Activated CD4-positive, alpha-beta T cell treated with anti-CD3 and anti-CD28 coated beads, Interleukin-2, amount 50 U/mL, for 24 hours (primary cell): ENCODE data around the gene PTPRE.

ENCODE experiments used
- DNase-seq, 2 donors: peaks; one replicate each; pipeline ENCODE4 v3.0.0-alpha.2; 2020; ENCODE audit warnings: low read depth in 1 of 2, low spot score in 1 of 2

PTPRE gene

GRCh38 chr10:127906548-127907377 lies at the start of gene PTPRE:
TSS of gene PTPRE (plus strand) at chr10:127907103. CDS start at chr10:128040882, 133,779 bp downstream.
- DNase-seq = peak; percentile 48 to 73

- no peak for DNase-seq
Measured at GRCh38 chr10:127860592-127860991, 46.3 kb upstream of the PTPRE start.

- no peak for DNase-seq
Measured at GRCh38 chr10:127863231-127863825, 43.6 kb upstream of the PTPRE start.

- no peak for DNase-seq
Measured at GRCh38 chr10:127866276-127867013, 40.5 kb upstream of the PTPRE start.

DNA sequence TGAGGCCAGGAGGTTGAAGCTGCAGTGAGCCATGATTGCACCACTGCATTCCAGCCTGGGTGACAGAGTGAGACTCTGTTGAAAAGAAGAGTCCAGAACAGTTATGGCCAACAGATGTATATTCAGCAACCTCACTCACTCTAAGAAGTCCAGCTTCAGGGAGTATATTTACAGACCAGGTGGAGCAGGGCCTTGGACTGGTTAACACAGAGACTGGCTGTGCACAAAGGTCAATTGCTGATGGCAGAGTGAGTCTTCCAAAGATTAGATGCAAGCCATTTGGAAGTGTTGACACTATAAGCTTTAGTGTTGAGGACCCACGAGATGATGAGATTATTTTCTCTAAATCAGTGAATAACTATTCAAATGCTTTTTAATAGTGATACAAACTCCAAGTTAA lies 39.1 kb upstream of the PTPRE start:
- no peak for DNase-seq

- no peak for DNase-seq
Measured at GRCh38 chr10:127869329-127869728, 37.6 kb upstream of the PTPRE start.

DNA sequence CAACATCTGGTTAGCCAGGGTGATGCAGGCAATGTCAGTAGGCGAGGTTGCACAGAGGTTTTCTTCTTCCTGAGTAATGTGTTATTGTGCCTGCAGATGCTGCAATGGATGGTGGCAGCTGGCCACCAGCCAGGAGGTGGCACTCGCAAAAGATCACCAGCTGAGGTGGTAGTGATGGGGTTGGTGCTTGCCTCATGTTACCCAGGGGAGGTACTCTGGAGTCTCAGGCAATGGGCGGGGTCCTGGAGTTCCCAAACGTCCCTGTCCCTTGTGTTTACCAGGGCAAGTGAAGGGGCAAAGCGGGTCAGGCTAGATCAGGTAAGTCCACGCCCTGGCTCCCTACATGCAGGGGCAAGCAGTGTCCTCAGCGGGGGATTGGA lies 35.3 kb upstream of the PTPRE start:
- DNase-seq = no peak

GRCh38 chr10:127872011-127872761 lies 34.7 kb upstream of the PTPRE start:
- no peak for DNase-seq

GRCh38 chr10:127872871-127873600 lies 33.9 kb upstream of the PTPRE start:
- no peak for DNase-seq

GRCh38 chr10:127873901-127874470 lies 32.9 kb upstream of the PTPRE start:
- no peak for DNase-seq

DNA sequence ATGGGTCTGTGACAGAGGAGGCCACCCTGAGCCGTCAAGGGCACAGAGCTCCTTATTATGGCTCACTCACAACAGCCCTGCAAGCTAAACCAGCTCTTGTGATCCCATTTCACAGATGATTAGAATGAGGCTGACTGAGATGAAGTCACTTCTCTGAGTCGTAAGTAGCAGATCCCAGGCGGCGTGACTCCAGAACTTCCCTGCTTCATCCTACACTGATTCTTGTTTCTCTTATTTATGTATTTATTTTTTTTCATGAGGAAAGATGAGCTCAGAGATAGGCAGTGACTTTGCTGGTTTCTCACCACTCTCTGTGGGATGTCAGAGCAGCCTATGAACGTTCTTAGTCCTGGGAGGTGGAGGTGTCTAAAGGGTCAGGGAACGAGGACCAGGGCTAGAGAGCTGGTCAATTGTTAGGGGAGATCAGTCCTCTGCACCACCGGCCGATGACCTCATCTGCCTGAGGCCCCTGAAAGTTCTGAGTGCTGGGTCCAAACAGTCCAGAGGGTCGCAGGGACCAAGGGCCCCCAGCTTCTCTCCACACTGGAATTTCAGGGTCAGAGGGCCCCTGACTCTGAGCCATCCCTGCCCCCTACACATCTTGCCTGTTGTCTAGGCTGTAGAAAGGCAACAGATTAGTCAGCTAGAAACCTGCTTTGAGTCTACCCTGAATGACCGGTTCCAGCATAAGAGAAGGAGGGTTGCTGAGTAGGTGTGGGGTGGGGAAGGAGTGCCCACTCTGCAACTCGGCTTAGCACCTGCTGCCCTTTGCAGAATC lies 32.0 kb upstream of the PTPRE start:
- DNase-seq = no peak

DNA sequence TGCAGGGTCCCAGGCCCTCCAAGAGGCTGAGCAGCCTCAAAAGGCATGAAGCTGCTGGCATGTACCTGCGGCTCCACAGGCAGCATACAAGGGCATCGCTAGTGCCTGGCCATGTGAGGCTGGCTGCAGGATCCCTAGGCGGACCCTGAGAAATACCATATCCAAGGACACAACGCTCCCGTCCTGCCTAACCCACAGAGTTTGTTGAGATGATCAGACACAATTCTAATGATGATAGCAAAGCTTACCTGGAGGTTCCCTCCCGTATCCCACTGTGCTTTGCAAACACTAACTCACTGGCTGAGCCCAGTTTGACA lies 31.5 kb upstream of the PTPRE start:
- no peak for DNase-seq

GRCh38 chr10:127875916-127876315 lies 31.0 kb upstream of the PTPRE start:
- DNase-seq = no peak

DNA sequence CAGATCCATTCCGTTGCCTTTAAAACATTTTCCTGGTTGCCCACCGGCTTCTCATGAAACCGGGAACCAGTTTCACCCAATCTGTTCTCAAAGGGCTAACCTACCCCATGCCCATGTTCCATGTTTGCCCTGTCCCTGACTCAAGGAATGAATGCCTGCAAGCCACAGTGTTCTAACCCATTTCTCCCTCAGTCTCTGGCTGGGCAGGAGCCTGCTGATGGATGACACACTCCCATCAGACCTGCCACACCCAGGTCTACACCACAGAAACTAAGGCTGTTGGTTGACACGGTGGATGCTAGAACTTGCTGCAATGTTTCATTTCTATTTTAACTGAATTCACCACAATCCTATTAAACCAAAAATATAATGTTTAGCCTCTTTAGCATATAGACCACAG lies 29.8 kb upstream of the PTPRE start:
- DNase-seq = no peak

DNA sequence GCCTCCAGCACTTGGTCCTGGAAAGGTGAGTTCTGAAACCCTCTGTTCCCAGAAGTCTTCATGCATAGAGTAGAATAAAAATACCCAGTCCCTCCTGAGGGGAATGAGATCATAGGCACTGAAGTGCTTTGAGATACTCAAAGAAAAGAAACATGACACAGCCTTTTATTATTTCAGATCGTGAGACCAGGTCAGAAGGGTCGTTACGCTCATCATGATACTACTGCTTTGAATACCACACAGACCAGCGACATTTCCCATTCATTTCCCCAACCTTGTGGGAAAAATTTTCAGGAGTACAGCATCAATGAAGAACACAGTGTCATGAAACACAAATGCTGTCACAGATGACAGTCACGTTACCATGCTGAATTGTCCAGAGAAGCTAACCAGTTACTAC lies 29.2 kb upstream of the PTPRE start:
- DNase-seq = no peak

DNA sequence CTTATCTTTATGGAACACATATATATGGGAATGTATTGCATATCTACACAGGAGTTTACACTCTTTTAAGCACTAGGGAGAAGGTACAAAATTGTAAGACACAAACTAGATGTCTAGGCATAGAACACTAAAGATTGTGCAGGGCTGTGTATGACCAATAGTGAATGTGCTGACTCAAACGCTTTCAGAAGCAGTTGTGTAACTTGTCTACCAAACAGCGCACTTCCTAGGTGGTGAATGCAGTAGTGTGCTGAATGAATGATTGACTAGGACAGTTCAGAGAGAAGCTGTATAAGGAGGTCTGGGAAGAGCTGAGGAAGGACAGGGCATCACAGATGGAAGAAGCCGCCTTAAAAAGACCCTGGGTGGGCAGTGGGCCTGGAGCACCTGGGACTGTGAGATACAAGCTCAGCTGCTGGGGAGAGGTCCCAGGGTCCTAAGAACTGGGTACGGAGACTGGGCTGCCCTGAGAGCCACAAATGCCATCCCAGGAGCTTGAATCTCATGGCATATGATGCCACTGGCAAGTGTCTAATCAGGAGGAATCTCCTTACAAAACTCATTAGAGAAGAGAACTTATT lies 28.3 kb upstream of the PTPRE start:
- no peak for DNase-seq

DNA sequence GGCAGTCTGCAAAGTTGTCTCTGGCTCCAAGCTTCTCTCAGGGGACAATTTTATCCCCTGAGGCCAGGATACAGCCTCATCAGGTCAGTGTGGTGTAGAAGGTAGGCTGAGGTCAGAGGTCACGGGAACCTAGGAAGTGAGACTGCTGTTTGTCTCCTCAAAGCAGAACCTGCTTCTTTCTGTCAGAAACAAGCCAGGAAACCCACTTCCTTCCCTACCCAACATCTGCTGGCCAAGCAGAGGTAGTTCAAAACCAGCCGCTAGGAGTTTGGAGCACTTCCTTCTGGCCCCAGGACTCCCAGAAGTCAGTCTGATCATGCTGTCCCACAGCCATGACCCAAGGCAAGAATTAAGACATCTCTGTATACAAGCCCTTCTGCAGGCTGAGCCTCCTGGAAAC lies 26.3 kb upstream of the PTPRE start:
- DNase-seq = no peak

DNA sequence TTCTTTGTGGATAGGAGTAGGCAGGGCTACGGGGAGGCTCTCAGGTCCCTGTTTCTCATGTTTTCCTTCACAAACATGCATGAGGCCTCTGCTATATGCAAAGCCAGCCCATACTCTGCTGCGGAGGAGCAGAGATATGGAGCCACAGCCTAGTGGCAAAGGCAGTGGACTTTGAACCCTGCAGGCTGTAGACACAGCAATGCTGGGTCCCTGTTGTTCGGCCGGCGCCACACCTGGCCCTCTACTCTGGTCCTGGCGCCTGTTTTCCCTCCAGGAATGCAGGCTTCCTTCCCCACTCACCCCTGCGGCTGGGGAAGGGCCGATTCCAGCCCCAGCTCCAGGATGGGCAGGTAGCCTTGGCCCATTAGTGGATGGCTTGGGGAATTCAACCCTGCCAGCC lies 25.6 kb upstream of the PTPRE start:
- no peak for DNase-seq

GRCh38 chr10:127882391-127882790 lies 24.5 kb upstream of the PTPRE start:
- DNase-seq = no peak
